Measurements from ENCODE around the gene CDK5. TPM values are rescaled to one million over a fixed set of nuclear protein-coding genes. Genes with fewer than 3 reads are reported as not detected.

CDK5 gene
- total RNA-seq, 4 donors from 2014 or later: 3.7 to 10.7 (median 5.9) TPM

DNA sequence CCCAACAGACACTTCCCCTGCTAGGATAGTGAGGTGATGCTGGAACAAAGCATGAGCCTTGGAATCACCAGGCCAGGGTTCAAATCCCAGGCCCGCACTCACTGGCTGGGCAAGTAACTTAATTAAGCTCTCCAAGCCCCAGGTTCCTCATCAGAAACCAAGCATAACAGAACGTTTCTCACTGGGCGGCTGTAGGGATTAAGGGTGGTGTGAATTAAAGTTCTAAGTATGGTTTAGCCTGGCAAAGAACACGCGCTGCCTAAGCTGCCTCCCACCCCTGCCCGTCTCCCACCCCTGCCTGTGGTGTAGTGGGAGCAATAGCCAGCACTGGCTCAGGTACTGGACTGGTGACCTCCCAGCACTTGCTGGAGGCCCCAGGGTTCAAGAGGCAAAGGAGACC is 7.3 kb upstream of the CDK5 start:
- intact Hi-C loops (cut with DNase I; ENCODE audit: low total_unique reads): no loop called here
- ATAC-seq (no peak), DNase-seq (no peak)
- Histone ChIP-seq H3K9me3 (no peaks in the 10 kb centered on the region), H3K36me3 (peaks cover 0 to 49% of the 10 kb centered on the region in 2 donors), H3K4me1 (peaks cover 8 to 26% of the 10 kb centered on the region in 2 donors), H3K27me3 (no peaks in the 10 kb centered on the region), H3K27ac (no peak overlapping the region), H3K4me3 (no peak overlapping the region)
- TF ChIP-seq, protein P1, sequence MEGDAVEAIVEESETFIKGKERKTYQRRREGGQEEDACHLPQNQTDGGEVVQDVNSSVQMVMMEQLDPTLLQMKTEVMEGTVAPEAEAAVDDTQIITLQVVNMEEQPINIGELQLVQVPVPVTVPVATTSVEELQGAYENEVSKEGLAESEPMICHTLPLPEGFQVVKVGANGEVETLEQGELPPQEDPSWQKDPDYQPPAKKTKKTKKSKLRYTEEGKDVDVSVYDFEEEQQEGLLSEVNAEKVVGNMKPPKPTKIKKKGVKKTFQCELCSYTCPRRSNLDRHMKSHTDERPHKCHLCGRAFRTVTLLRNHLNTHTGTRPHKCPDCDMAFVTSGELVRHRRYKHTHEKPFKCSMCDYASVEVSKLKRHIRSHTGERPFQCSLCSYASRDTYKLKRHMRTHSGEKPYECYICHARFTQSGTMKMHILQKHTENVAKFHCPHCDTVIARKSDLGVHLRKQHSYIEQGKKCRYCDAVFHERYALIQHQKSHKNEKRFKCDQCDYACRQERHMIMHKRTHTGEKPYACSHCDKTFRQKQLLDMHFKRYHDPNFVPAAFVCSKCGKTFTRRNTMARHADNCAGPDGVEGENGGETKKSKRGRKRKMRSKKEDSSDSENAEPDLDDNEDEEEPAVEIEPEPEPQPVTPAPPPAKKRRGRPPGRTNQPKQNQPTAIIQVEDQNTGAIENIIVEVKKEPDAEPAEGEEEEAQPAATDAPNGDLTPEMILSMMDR (IDR thresholded peaks at IDR 0.05 in 4 of 5, conservative IDR thresholded peaks at IDR 0.05 in 1 of 5): no peak
- TF ChIP-seq POLR2A (IDR thresholded peaks at IDR 0.05): no peak
- in situ Hi-C loops (cut with MboI; ENCODE audit: low sequenced_read_pairs in 4 of 4): no loop called here

DNA sequence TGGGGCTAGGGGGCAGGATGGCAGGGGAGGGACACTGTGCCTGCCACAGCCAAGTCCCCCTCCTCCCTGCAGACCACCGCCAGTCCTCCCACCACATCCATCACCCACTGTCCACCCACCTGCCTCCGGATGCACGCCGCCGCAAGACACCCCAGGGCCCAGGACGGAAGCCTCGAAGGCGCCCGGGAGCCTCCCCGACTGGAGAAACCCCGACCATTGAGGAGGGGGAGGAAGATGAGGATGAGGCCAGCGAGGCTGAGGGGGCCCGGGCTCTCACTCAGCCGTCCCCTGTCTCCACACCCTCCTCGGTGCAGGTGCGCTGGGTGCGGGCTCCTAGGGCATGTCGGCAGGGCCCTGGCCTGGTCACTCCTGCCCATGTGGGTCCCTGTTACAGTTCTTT is 6.8 kb upstream of the CDK5 start:
- Histone ChIP-seq H3K27me3 (no peaks in the 10 kb centered on the region), H3K4me3 (no peak overlapping the region), H3K4me1 (peaks cover 8 to 27% of the 10 kb centered on the region in 2 donors), H3K9me3 (no peaks in the 10 kb centered on the region), H3K36me3 (peaks cover 0 to 43% of the 10 kb centered on the region in 2 donors), H3K27ac (no peak overlapping the region)
- in situ Hi-C loops (cut with MboI; ENCODE audit: low sequenced_read_pairs in 4 of 4): no loop called here
- no peak for TF ChIP-seq POLR2A (IDR thresholded peaks at IDR 0.05)
- TF ChIP-seq, protein P1 (IDR thresholded peaks at IDR 0.05 in 4 of 5, conservative IDR thresholded peaks at IDR 0.05 in 1 of 5): no peak
- DNase-seq (no peak), ATAC-seq (no peak)
- intact Hi-C loops (cut with DNase I; ENCODE audit: low total_unique reads): no loop called here

DNA sequence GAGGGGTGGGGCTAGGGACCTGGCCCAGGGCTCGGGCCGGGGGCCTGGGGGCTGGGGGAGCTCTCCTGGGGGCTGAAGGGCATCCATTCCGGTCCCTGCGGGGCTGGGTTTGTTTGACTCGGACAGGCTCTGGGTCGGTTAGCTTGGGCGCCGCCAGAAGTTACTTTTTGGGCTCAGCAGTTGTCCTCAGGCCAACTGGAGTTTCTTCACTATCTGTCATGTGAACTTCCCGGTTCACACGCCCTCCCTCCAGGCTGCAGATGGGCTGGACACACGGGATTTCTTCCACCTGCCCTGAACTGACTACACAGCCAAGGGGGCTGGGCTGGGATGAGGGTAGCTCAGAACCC is 5.5 kb upstream of the CDK5 start:
- intact Hi-C loops (cut with DNase I; ENCODE audit: low total_unique reads): no loop called here

DNA sequence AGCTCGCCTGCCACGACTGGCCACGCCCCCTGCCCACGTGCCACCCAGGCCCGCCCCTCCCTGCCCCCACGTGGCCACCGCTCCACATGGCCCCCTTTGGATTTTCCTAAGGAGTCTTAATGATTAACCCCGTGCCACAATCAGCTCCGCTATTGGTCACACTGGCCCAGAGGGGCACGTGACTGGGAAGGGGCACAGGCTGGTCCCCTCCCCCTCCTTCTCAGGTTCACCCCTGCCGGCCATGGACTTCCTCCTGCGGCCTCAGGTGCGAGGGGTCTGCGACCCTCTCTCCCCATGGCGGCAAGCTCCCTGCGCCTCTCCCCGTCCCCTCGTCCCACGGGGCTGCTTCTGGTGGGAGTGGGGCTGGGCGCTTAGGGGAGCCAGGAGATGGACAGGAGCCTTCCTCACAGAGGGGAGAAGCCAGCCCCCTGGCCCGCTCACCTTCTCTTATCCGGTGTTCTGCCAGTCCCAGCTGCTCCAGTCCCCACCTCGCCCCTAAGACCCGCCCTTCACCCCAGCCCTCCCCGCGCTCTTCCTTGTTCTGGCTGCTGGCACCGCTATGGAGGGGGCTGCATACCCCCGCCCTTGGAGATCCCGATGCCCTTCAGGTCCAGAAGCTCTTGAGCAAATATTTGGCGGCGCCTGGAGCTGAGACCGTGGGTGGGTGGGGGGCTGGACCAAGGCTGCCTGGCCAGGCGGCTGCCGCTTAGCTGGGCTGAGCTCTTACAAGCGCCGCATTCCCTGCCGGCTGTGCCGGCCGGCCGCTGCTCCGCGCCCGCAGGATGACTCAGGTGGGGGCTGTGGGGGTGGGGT is 4.9 kb upstream of the CDK5 start:
- Histone ChIP-seq H3K4me1 (peaks cover 13 to 36% of the 10 kb centered on the region in 2 donors), H3K4me3 (peak overlapping the region in 2 of 4 donors; percentile 29 to 35), H3K36me3 (peaks cover 0 to 31% of the 10 kb centered on the region in 2 donors), H3K27me3 (no peaks in the 10 kb centered on the region), H3K9me3 (no peaks in the 10 kb centered on the region), H3K27ac (peak overlapping the region; percentile 54 to 76 (median 71))
- intact Hi-C loops (cut with DNase I; ENCODE audit: low total_unique reads) (no loop called here), in situ Hi-C loops (cut with MboI; ENCODE audit: low sequenced_read_pairs in 4 of 4) (no loop called here)
- TF ChIP-seq POLR2A (IDR thresholded peaks at IDR 0.05): no peak
- TF ChIP-seq, protein P1 (IDR thresholded peaks at IDR 0.05 in 4 of 5, conservative IDR thresholded peaks at IDR 0.05 in 1 of 5): no peak
- no peak for DNase-seq
- no peak for ATAC-seq

More for the DNA sequence above, 5.5 kb upstream of the CDK5 start:
- peak overlapping the region; percentile 54 to 76 (median 71) for H3K27ac ChIP-seq
- peaks cover 0 to 36% of the 10 kb centered on the region in 2 donors for H3K36me3 ChIP-seq
- no peak for TF ChIP-seq POLR2A (IDR thresholded peaks at IDR 0.05)
- TF ChIP-seq, protein P1 (IDR thresholded peaks at IDR 0.05 in 4 of 5, conservative IDR thresholded peaks at IDR 0.05 in 1 of 5): no peak
- in situ Hi-C loops (cut with MboI; ENCODE audit: low sequenced_read_pairs in 4 of 4): no loop called here
- DNase-seq (peak in 1 of 2 donors; percentile 65), ATAC-seq (peak; percentile 23 to 27)
- H3K27me3 ChIP-seq: no peaks in the 10 kb centered on the region
- H3K4me1 ChIP-seq: peaks cover 13 to 35% of the 10 kb centered on the region in 2 donors
- no peaks in the 10 kb centered on the region for H3K9me3 ChIP-seq
- peak overlapping the region in 2 of 4 donors; percentile 29 to 35 for H3K4me3 ChIP-seq
